Activated T-cell treated with anti-CD3 and anti-CD28 coated beads for 4 hours (primary cell): ENCODE data around the gene VAC14.
A peak's percentile ranks its signal among the peaks of the same experiment; 100 is the strongest.
"Not testable (repeated sequence)": the region's sequence is repeated elsewhere in the genome, so short reads cannot be mapped to it uniquely, and the experiment has no call there.

Experiments
- DNase-seq: peaks from one replicate; pipeline ENCODE4 v3.0.0-alpha.2; 2020

The VAC14 gene

DNA sequence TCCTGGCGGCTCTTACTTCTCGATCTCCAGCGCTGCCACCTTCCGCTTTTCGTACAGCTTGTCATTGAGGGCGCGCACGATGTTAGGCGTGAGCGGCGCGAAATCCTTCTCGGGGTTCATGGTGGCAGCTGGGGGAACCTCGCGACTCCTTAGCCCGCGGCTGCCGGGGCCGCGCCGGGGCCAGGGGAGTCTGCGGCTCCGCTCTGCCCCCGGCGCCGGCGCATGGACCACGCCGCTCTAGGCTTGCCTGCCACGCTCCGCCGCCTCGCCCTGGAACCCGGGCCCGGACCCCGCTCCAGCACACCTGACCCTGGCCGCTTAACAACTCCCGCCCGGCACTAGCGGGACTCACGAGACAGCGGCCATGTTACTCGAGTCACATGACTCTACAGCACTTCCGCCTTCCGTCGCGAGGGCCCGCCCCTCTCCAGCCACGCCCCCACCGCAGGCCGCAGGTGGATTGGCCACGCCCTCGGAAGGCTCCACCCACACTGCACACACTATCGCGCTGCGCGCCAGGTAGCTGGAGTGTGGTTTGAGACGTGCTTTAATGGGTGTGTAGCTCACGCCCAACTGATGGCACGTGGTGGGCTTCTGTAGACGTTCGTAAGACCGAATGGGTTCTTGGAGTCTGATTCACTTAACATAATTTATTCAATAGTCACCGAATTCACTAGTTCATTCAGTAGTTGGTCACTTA, at the start of gene VAC14:
VAC14 (minus strand) TSS at position 378 of the 700 bp plus-strand sequence; CDS start at position 120, 258 bp downstream.
- peak; percentile 98 for DNase-seq

GRCh38 chr16:70823498-70824118, 22.6 kb upstream of the VAC14 start:
- DNase-seq, result not testable (repeated sequence)

DNA sequence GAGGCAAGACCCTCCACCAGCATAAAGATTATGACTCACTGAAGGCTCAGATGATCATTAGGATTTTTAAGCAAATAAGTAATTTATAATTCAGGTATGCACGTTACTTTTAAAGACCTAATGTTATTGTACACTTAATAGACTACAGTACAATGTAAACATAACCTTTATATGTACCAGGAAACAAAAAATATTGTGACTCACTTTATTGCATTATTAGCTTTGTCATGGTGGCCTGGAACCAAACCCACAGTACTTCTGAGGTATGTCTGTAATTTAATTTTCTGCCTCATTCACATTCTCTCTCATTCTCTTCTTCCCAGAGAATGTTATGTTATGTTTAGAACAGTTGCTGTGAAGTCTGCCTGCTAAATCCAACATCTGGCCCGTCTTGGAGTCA, 21.8 kb upstream of the VAC14 start:
- DNase-seq, result not testable (repeated sequence)

GRCh38 chr16:70818088-70818487, 17.1 kb upstream of the VAC14 start:
- not testable (repeated sequence) for DNase-seq

GRCh38 chr16:70809392-70810060, 8.6 kb upstream of the VAC14 start:
- no peak for DNase-seq

DNA sequence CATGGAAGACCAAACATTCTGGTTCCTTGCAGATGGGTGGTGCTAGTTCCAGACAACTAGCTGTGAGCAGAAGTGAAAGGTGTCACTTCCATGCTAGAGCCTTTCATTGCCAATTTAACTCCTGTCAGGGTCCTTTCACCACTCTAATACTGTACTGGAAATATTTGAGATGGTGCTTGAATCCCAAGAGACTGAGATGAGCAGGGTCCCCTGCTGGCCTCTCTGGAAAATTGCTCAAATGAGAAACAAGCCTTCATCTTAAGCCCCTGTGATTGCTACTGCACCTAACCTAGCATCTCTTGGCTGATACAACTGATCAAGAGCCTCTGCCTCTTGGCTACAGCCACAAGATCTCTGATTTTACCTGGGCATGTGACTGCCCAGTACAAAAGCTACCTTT, 7.4 kb upstream of the VAC14 start:
- DNase-seq, result no peak

GRCh38 chr16:70805787-70806186, 4.8 kb upstream of the VAC14 start:
- DNase-seq, result no peak

GRCh38 chr16:70805380-70805779, 4.4 kb upstream of the VAC14 start:
- DNase-seq, result no peak

DNA sequence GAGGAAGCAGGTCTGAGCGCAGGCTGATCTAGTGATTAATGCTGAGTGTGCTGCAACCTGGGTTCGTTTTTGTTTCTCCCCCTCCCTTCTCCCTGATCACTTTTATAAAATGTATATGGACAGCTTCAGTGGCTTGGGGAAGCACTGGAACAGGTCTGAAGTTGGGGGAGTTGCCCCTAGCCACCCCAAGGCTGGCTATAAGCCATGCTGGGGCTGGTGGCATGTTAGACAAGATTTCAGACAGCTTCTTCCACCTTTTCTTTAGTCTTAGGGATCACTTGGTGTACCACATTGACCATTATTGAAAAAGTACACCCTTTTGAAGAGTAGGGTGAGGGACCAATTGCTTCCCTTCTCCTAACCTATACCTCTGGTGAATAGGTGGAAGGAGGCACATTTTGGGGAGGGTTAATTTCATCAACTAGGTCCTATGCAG, 3.8 kb upstream of the VAC14 start:
- no peak for DNase-seq

GRCh38 chr16:70804153-70804733, 3.3 kb upstream of the VAC14 start:
- DNase-seq, result no peak

DNA sequence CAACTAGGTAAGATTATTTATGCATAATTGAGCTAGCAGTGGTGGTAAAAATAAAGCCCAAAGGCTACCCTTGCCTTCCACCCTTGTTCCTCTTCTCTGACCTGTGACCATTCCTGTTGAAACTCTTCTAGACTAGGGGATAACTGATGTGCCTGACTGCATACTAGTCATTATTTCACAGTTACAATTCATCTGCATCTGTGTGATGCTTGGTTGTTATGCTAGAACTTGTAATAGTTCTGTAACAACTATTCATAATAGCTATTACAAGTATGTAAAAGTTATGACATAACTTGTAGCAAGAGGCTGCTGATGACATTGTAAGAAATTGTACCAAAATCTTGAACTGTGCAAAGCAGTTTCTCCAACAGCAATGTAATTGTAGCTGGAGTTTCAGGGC, 2.4 kb upstream of the VAC14 start:
- no peak for DNase-seq

- no peak for DNase-seq
These were observed 653 bp upstream of the VAC14 start for GRCh38 chr16:70801611-70802010.

DNA sequence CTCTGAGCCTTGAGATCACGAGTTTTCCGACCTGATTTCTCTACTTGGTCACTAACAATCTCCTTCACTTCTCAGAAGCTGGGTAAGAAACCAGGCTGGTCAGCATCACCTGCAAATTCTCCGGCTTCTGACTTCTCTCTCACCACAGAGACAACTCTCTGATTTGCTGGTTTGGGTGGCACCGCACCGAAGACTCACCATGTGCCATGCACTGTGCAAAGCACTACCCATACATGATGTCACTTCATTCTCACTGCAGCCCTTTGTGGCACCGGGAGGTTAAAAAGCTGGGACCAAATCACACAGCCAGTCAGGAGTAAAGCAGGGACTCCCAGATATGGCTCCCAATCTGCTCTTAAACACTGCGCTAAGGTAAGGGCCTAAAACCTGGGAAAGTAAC, 647 bp downstream of the VAC14 start:
- no peak for DNase-seq

DNA sequence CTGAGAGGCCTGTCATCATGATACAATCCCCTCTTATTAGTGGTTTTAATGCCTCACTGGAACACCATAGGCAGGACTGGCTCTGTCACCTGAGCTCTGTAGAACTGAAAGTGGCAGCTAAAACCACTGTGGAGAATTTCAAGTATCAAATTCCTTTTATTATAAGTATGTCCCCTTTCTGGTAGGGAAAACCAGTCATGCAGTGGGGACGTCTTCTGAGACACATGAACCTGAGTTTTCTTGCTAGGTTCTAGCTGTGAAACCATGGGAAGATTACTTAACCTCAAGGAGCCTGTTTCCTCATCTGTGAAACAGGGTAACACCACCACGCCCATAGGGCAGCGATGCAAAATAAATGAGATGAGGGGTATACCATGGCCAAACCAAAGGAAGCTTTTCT, 4.7 kb downstream of the VAC14 start:
- DNase-seq, result no peak

GRCh38 chr16:70795296-70795912, 5.6 kb downstream of the VAC14 start:
- DNase-seq, result no peak

DNA sequence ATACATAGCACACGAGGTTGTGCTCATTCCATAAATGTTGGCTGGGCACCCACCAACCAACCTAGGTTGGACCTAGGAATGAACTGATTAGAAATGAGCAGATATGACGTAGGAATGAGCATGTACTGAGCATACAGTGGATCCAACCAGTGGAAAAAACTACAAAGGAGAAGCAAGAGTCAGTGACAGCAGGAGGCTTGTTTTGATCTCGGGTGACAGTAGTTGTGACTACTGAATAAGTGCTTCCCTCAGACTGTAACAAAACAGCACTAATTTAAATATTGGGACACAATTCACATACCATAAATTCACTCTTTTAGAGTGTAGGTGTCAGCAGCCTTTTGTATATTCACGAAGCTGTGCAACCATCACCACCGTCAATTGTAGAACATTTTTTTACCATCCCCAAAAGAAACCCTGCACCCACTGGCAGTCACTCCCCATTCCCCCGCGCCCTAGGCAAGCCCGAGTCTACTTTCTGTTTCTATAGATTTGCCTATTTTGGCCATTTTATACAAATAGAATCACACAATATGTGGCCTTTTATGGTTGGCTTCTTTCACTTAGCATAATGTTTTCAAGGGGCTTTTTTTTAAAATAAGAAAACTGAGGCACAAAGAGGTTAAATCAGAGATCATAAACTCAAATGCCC, 7.0 kb downstream of the VAC14 start:
- DNase-seq, result no peak

- no peak for DNase-seq
These were observed 10.1 kb downstream of the VAC14 start for GRCh38 chr16:70790815-70791214.

DNA sequence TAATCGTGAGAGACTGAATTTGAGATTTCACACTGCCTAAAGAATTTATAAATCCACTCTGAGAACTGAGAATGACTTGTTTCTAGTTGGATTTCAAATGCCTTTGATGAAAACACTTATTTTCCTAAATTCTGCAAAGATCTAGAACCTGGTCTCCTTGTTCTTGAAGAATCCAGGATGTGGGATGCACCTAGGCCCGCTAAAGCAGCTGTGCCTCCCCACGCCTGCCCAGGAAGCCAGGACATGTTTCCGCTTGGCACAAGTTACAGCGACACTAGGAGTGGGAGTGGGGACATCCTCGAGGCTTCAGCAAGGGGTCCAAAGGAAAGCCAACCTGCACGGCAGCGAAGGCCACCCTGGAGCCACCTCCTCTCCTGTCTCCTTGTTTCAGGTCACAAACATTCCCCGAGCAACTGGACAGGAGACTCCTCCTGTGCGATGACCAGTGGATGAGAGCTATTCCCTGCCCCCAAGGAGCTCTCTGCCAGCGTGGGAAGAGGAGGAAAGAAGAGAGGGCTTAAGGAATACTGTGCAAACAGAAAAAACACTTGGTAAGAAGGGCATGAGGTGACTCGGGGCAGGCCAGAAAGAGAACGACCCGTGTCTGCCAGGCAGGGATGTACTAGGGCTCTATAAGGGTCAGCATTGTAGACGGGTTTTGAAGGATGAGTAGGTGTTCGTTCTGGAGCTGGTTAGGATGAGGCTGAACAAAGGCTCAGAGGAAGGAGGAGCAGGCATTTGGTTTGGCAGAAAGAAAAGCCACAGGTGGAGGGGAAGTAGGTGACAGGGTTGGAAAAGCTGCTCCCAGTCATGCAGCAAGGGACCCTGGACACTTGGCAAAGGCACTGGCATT, 11.1 kb downstream of the VAC14 start:
- DNase-seq, result no peak

GRCh38 chr16:70788668-70789594, 12.0 kb downstream of the VAC14 start:
- no peak for DNase-seq

GRCh38 chr16:70786020-70786755, 14.8 kb downstream of the VAC14 start:
- no peak for DNase-seq
